GM21717 (cell line): ENCODE data around the gene HCCS.
A peak's percentile ranks its signal among the peaks of the same experiment; 100 is the strongest.

Experiments
- ATAC-seq: cut with Tn5 transposase; IDR thresholded peaks from one replicate; pipeline ENCODE4 v1.9.1; 2021; ENCODE audit warnings: mild to moderate bottlenecking, moderate library complexity; ENCODE audit not compliant: unreplicated experiment

HCCS gene

GRCh38 chrX:11111037-11111851, at the start of gene HCCS:
Gene HCCS (plus strand): TSS chrX:11111332. CDS start chrX:11112061, 729 bp downstream.
- peak; percentile 94 for ATAC-seq

- ATAC-seq: no peak
These were observed 46.9 kb upstream of the HCCS start for GRCh38 chrX:11064276-11064675.

GRCh38 chrX:11064851-11065600, 46.1 kb upstream of the HCCS start:
- no peak for ATAC-seq

- no peak for ATAC-seq
These were observed 44.3 kb upstream of the HCCS start for GRCh38 chrX:11066812-11067211.

GRCh38 chrX:11073381-11073780, 37.8 kb upstream of the HCCS start:
- ATAC-seq: no peak

GRCh38 chrX:11080741-11081305, 30.3 kb upstream of the HCCS start:
- no peak for ATAC-seq

- ATAC-seq: no peak
These were observed 29.6 kb upstream of the HCCS start for GRCh38 chrX:11081511-11081910.

GRCh38 chrX:11085305-11085704, 25.8 kb upstream of the HCCS start:
- no peak for ATAC-seq

GRCh38 chrX:11089802-11090201, 21.3 kb upstream of the HCCS start:
- no peak for ATAC-seq

GRCh38 chrX:11097933-11098332, 13.2 kb upstream of the HCCS start:
- no peak for ATAC-seq

GRCh38 chrX:11099465-11099864, 11.7 kb upstream of the HCCS start:
- no peak for ATAC-seq

GRCh38 chrX:11100281-11101035, 10.7 kb upstream of the HCCS start:
- ATAC-seq: no peak

GRCh38 chrX:11103006-11103405, 8.1 kb upstream of the HCCS start:
- ATAC-seq: no peak

- ATAC-seq: no peak
These were observed 7.4 kb upstream of the HCCS start for GRCh38 chrX:11103751-11104150.

GRCh38 chrX:11105080-11105479, 6.1 kb upstream of the HCCS start:
- no peak for ATAC-seq

GRCh38 chrX:11108253-11108941, 2.7 kb upstream of the HCCS start:
- no peak for ATAC-seq

GRCh38 chrX:11109968-11110367, 1.2 kb upstream of the HCCS start:
- no peak for ATAC-seq

GRCh38 chrX:11111947-11112346, 815 bp downstream of the HCCS start:
- no peak for ATAC-seq

GRCh38 chrX:11113731-11114130, 2.6 kb downstream of the HCCS start:
- ATAC-seq: no peak

- no peak for ATAC-seq
These were observed 6.6 kb downstream of the HCCS start for GRCh38 chrX:11117745-11118144.
